Spinal cord (tissue), 10 donors: Measurements from ENCODE around the gene TMEM258. TPM values are rescaled to one million over a fixed set of nuclear protein-coding genes. Genes with fewer than 3 reads are reported as not detected.

Source experiments
- DNase-seq, 6 donors: peaks; one replicate each; pipeline versions ENCODE4 v3.0.0 to v3.0.0-alpha.2; 2013 to 2015; ENCODE audit warnings: low spot score in 6 of 6, low read depth in 4 of 6
- H3K27ac ChIP-seq: one replicate; pipeline ENCODE4 v1.5.1; 2013; ENCODE audit warnings: low read depth, low read length, control low read depth
- H3K27me3 ChIP-seq: one replicate; pipeline ENCODE4 v1.6.1; 2013; ENCODE audit warnings: low read length; ENCODE audit not compliant: control insufficient read depth, insufficient read depth
- H3K36me3 ChIP-seq: one replicate; pipeline ENCODE4 v1.6.1; 2013; ENCODE audit warnings: low read length; ENCODE audit not compliant: control insufficient read depth, insufficient read depth
- H3K4me1 ChIP-seq: one replicate; pipeline ENCODE4 v1.6.1; 2013; ENCODE audit warnings: low read length; ENCODE audit not compliant: control insufficient read depth, insufficient read depth
- H3K4me3 ChIP-seq: one replicate; pipeline ENCODE4 v1.5.1; 2013; ENCODE audit warnings: low read depth, low read length, control low read depth
- H3K9me3 ChIP-seq: one replicate; pipeline ENCODE4 v1.6.1; 2013; ENCODE audit warnings: low read length; ENCODE audit not compliant: control insufficient read depth, insufficient read depth
- WGBS: methylation state at CpG from one replicate; pipeline ENCODE4 v1.1.5; 2013; ENCODE audit warnings: missing lambda C conversion rate; ENCODE audit not compliant: insufficient coverage; 5-methylcytosine and 5-hydroxymethylcytosine counted together
- polyA plus RNA-seq, 2 donors: library from polyadenylated mRNA; unstranded; fragments of 120-200 nt; gene quantifications; one replicate each; pipeline ENCODE4 v1.2.1, GENCODE V29; 2013; ENCODE audit not compliant: insufficient read length in 2 of 2
- total RNA-seq, 2 donors: library from RNA; depleted of rRNA in 1 of 2; stranded (reverse); fragments of 120-200 nt in 1 of 2; fragments of >200 nt in 1 of 2; gene quantifications; one replicate each; pipeline versions ENCODE4 v1.2.3 to v1.2.4, GENCODE V29; 2013 to 2014
- donor health status: healthy.

Gene TMEM258
- total and polyA plus RNA-seq, 4 donors = 102 to 181 (median 157) TPM

- H3K36me3 ChIP-seq = peaks cover 55% of the 10 kb centered on the region
- WGBS = 91% methylated on average over 10 of the region's 11 CpGs
- H3K9me3 ChIP-seq = no peaks in the 10 kb centered on the region
- no peak for DNase-seq
- H3K4me3 ChIP-seq = no peak overlapping the region
- peaks cover 31% of the 10 kb centered on the region for H3K4me1 ChIP-seq
- H3K27me3 ChIP-seq = no peaks in the 10 kb centered on the region
- no peak overlapping the region for H3K27ac ChIP-seq
Measured at GRCh38 chr11:61778357-61778886, 14.0 kb downstream of the TMEM258 start.

GRCh38 chr11:61777234-61778090 lies 14.9 kb downstream of the TMEM258 start:
- Histone ChIP-seq H3K27me3 (no peaks in the 10 kb centered on the region), H3K4me3 (peak overlapping the region; percentile 18), H3K9me3 (no peaks in the 10 kb centered on the region), H3K27ac (no peak overlapping the region), H3K4me1 (peaks cover 38% of the 10 kb centered on the region), H3K36me3 (peaks cover 51% of the 10 kb centered on the region)
- peak in 3 of 6 donors; percentile 17 to 86 (median 75) for DNase-seq
- 25% methylated on average over 58 of the region's 67 CpGs for WGBS

GRCh38 chr11:61776561-61777075 lies 15.8 kb downstream of the TMEM258 start:
- peak in 2 of 6 donors; percentile 18 to 51 for DNase-seq
- Histone ChIP-seq H3K36me3 (peaks cover 54% of the 10 kb centered on the region), H3K27me3 (no peaks in the 10 kb centered on the region), H3K4me3 (no peak overlapping the region), H3K4me1 (peaks cover 45% of the 10 kb centered on the region), H3K27ac (no peak overlapping the region), H3K9me3 (no peaks in the 10 kb centered on the region)
- 67% methylated on average over 9 of the region's 9 CpGs for WGBS

- Histone ChIP-seq H3K4me3 (no peak overlapping the region), H3K4me1 (peaks cover 47% of the 10 kb centered on the region), H3K36me3 (peaks cover 49% of the 10 kb centered on the region), H3K27me3 (no peaks in the 10 kb centered on the region), H3K9me3 (no peaks in the 10 kb centered on the region), H3K27ac (no peak overlapping the region)
- DNase-seq = no peak
- WGBS = 85% methylated on average over 20 of the region's 20 CpGs
Measured at GRCh38 chr11:61775606-61776554, 16.5 kb downstream of the TMEM258 start.

GRCh38 chr11:61775106-61775505 lies 17.3 kb downstream of the TMEM258 start:
- Histone ChIP-seq H3K9me3 (no peaks in the 10 kb centered on the region), H3K4me1 (peaks cover 47% of the 10 kb centered on the region), H3K4me3 (no peak overlapping the region), H3K27me3 (no peaks in the 10 kb centered on the region), H3K27ac (no peak overlapping the region), H3K36me3 (peaks cover 42% of the 10 kb centered on the region)
- WGBS = 92% methylated on average over 6 of the region's 6 CpGs
- no peak for DNase-seq

GRCh38 chr11:61774411-61774810 lies 18.0 kb downstream of the TMEM258 start:
- no peaks in the 10 kb centered on the region for H3K27me3 ChIP-seq
- H3K4me1 ChIP-seq = peaks cover 47% of the 10 kb centered on the region
- H3K9me3 ChIP-seq = no peaks in the 10 kb centered on the region
- H3K4me3 ChIP-seq = no peak overlapping the region
- H3K27ac ChIP-seq = no peak overlapping the region
- WGBS = 85% methylated on average over 7 of the region's 12 CpGs
- DNase-seq = no peak
- peaks cover 41% of the 10 kb centered on the region for H3K36me3 ChIP-seq

- H3K4me3 ChIP-seq = no peak overlapping the region
- WGBS = 87% methylated on average over 18 of the region's 18 CpGs
- peaks cover 47% of the 10 kb centered on the region for H3K4me1 ChIP-seq
- H3K27me3 ChIP-seq = no peaks in the 10 kb centered on the region
- H3K36me3 ChIP-seq = peaks cover 41% of the 10 kb centered on the region
- no peaks in the 10 kb centered on the region for H3K9me3 ChIP-seq
- DNase-seq = no peak
- H3K27ac ChIP-seq = no peak overlapping the region
Measured at GRCh38 chr11:61773809-61774208, 18.6 kb downstream of the TMEM258 start.

- Histone ChIP-seq H3K27ac (no peak overlapping the region), H3K9me3 (no peaks in the 10 kb centered on the region), H3K36me3 (peaks cover 43% of the 10 kb centered on the region), H3K4me1 (peaks cover 46% of the 10 kb centered on the region), H3K4me3 (no peak overlapping the region), H3K27me3 (no peaks in the 10 kb centered on the region)
- WGBS = 12% methylated on average over 6 of the region's 10 CpGs
- peak in 2 of 6 donors; percentile 34 to 41 for DNase-seq
Measured at GRCh38 chr11:61773356-61773755, 19.0 kb downstream of the TMEM258 start.

GRCh38 chr11:61771985-61772455 lies 20.4 kb downstream of the TMEM258 start:
- Histone ChIP-seq H3K4me3 (no peak overlapping the region), H3K36me3 (peaks cover 36% of the 10 kb centered on the region), H3K4me1 (peaks cover 33% of the 10 kb centered on the region), H3K27me3 (no peaks in the 10 kb centered on the region), H3K27ac (no peak overlapping the region), H3K9me3 (no peaks in the 10 kb centered on the region)
- 41% methylated on average over 3 of the region's 7 CpGs for WGBS
- no peak for DNase-seq
